Osteoblast (primary cell): ENCODE data around the gene EPB41L5. TPM values are rescaled to one million over a fixed set of nuclear protein-coding genes. Genes with fewer than 3 reads are reported as not detected.
A peak's percentile ranks its signal among the peaks of the same experiment; 100 is the strongest.

ENCODE experiments used
- DNase-seq: peaks from one replicate; pipeline ENCODE4 v3.0.0; 2011; ENCODE audit warnings: low spot score, mixed read lengths; ENCODE audit not compliant: insufficient read length; ENCODE audit errors: missing footprints
- H2AFZ ChIP-seq: 2 replicates; pipeline ENCODE4 v1.6.0; 2011; ENCODE audit warnings: mild to moderate bottlenecking, low read length
- H3K27ac ChIP-seq: 2 replicates; pipeline ENCODE4 v1.5.1; 2011; ENCODE audit warnings: mild to moderate bottlenecking, low read depth, low read length, moderate library complexity
- H3K27me3 ChIP-seq: 2 replicates; pipeline ENCODE4 v1.6.0; 2012; ENCODE audit warnings: mild to moderate bottlenecking, control low read depth, inconsistent platforms, low read length, moderate library complexity; ENCODE audit not compliant: insufficient read depth
- H3K36me3 ChIP-seq: 2 replicates; pipeline ENCODE4 v1.5.1; 2011; ENCODE audit warnings: mild to moderate bottlenecking, low read length, control low read depth, moderate library complexity; ENCODE audit not compliant: insufficient read depth
- H3K4me1 ChIP-seq: 2 replicates; pipeline ENCODE4 v1.5.1; 2011; ENCODE audit warnings: mild to moderate bottlenecking, low read length, control low read depth, moderate library complexity; ENCODE audit not compliant: insufficient read depth
- H3K4me2 ChIP-seq: 2 replicates; pipeline ENCODE4 v1.6.0; 2011; ENCODE audit warnings: mild to moderate bottlenecking, low read length; ENCODE audit not compliant: insufficient read depth
- H3K4me3 ChIP-seq: fragments of 200-600 bp; sonication (generic); 3 replicates; pipeline ENCODE4 v1.5.1; 2012; ENCODE audit warnings: mild to moderate bottlenecking, low read length, inconsistent platforms; ENCODE audit not compliant: insufficient read depth
- H3K79me2 ChIP-seq: 2 replicates; pipeline ENCODE4 v1.6.0; 2012; ENCODE audit warnings: mild to moderate bottlenecking, low read length, control low read depth, inconsistent platforms; ENCODE audit not compliant: insufficient read depth
- H3K9me3 ChIP-seq: 2 replicates; pipeline ENCODE4 v1.5.1; 2011; ENCODE audit warnings: low read depth, low read length, control low read depth
- H4K20me1 ChIP-seq: 2 replicates; pipeline ENCODE4 v1.6.0; 2012; ENCODE audit warnings: mild to moderate bottlenecking, low read length, control low read depth; ENCODE audit not compliant: insufficient read depth
- CTCF ChIP-seq: IDR thresholded peaks from 2 replicates; pipeline ENCODE4 v1.5.1; 2011; ENCODE audit warnings: mild to moderate bottlenecking, low read depth, low read length, moderate library complexity; ENCODE audit errors: extremely low read depth
- total RNA-seq: library from RNA; depleted of rRNA; stranded (reverse); fragments of >200 nt; gene quantifications from 2 replicates; pipeline ENCODE4 v1.2.3, GENCODE V29; 2012

EPB41L5 gene
- total RNA-seq, 1 donor = 9.4 TPM

GRCh38 chr2:120179396-120179795 lies 166.5 kb downstream of the EPB41L5 start:
- TF ChIP-seq CTCF = no peak
- Histone ChIP-seq H3K27me3 (no peaks in the 10 kb centered on the region), H3K4me2 (no peak overlapping the region), H2AFZ (no peak overlapping the region), H4K20me1 (no peaks in the 10 kb centered on the region), H3K4me1 (peaks cover 2% of the 10 kb centered on the region), H3K4me3 (no peak overlapping the region), H3K9me3 (no peaks in the 10 kb centered on the region), H3K36me3 (no peaks in the 10 kb centered on the region), H3K27ac (no peak overlapping the region), H3K79me2 (no peaks in the 10 kb centered on the region)
- DNase-seq = peak; percentile 27

GRCh38 chr2:120180066-120180465 lies 167.2 kb downstream of the EPB41L5 start:
- TF ChIP-seq CTCF = no peak
- Histone ChIP-seq H3K4me2 (no peak overlapping the region), H2AFZ (no peak overlapping the region), H3K27ac (no peak overlapping the region), H3K9me3 (no peaks in the 10 kb centered on the region), H3K79me2 (no peaks in the 10 kb centered on the region), H3K4me3 (no peak overlapping the region), H3K27me3 (no peaks in the 10 kb centered on the region), H3K4me1 (peaks cover 2% of the 10 kb centered on the region), H4K20me1 (no peaks in the 10 kb centered on the region), H3K36me3 (no peaks in the 10 kb centered on the region)
- peak; percentile 49 for DNase-seq

GRCh38 chr2:120182019-120182560 lies 169.2 kb downstream of the EPB41L5 start:
- H3K4me2 ChIP-seq = no peak overlapping the region
- no peaks in the 10 kb centered on the region for H3K79me2 ChIP-seq
- TF ChIP-seq CTCF = no peak
- no peaks in the 10 kb centered on the region for H3K36me3 ChIP-seq
- DNase-seq = no peak
- H3K27ac ChIP-seq = no peak overlapping the region
- H3K27me3 ChIP-seq = no peaks in the 10 kb centered on the region
- no peaks in the 10 kb centered on the region for H3K4me1 ChIP-seq
- no peak overlapping the region for H2AFZ ChIP-seq
- H3K4me3 ChIP-seq = no peak overlapping the region
- H3K9me3 ChIP-seq = no peaks in the 10 kb centered on the region
- H4K20me1 ChIP-seq = no peaks in the 10 kb centered on the region

- no peak overlapping the region for H3K4me3 ChIP-seq
- H3K36me3 ChIP-seq = no peaks in the 10 kb centered on the region
- H3K27ac ChIP-seq = no peak overlapping the region
- no peak overlapping the region for H3K4me2 ChIP-seq
- H4K20me1 ChIP-seq = no peaks in the 10 kb centered on the region
- no peaks in the 10 kb centered on the region for H3K9me3 ChIP-seq
- no peaks in the 10 kb centered on the region for H3K79me2 ChIP-seq
- no peaks in the 10 kb centered on the region for H3K27me3 ChIP-seq
- no peak overlapping the region for H2AFZ ChIP-seq
- H3K4me1 ChIP-seq = no peaks in the 10 kb centered on the region
- no peak for TF ChIP-seq CTCF
- DNase-seq = no peak
Observed at GRCh38 chr2:120189189-120189588, 176.3 kb downstream of the EPB41L5 start.
